ENCODE results near the gene KCNMB3. TPM values are rescaled to one million over a fixed set of nuclear protein-coding genes. Genes with fewer than 3 reads are reported as not detected.
"Not testable (repeated sequence)": the region's sequence is repeated elsewhere in the genome, so short reads cannot be mapped to it uniquely, and the experiment has no call there.

Gene KCNMB3
- total and polyA plus RNA-seq, 7 experiments from 2014 or later, result 0.23 to 1.6 (median 0.79) TPM

DNA sequence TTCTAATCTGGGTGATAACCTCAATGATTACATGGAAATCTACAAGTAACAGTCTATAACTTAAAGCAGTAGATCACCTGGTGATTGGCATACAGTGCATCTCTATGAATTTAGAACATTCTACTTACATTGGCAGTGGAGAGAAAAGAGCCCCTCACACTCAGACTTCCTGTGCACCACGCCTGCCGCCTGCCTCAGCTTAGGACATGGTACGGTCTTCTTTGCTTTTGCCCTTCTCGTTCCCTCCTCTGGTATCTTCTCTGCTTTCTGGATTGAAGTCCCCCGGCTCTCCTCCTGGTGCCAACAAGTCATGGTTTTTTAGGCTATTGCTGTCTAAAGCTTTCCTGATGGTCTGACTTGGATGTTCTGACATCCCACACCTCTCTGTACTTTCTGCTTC, 7.9 kb upstream of the KCNMB3 start:
- Histone ChIP-seq H3K9me3 (ENCODE audit: control insufficient read depth in 2 of 3, low read length in 3 of 3) (no peaks in the 10 kb centered on the region), H3K4me1 (ENCODE audit: control insufficient read depth in 2 of 2, insufficient read depth in 2 of 2, low read length in 2 of 2) (peaks cover 0 to 6% of the 10 kb centered on the region in 2 donors), H3K4me3 (ENCODE audit: low read length) (no peak overlapping the region), H3K36me3 (ENCODE audit: control insufficient read depth in 2 of 3, insufficient read depth in 3 of 3, low read length in 3 of 3) (no peaks in the 10 kb centered on the region), H3K27me3 (ENCODE audit: control insufficient read depth in 2 of 2, insufficient read depth in 2 of 2, low read length in 2 of 2) (no peaks in the 10 kb centered on the region), H3K27ac (ENCODE audit: low read depth, low read length) (no peak overlapping the region)
- intact Hi-C loops (cut with micrococcal nuclease), result no loop called here
- ChIA-PET CTCF (no interaction called here), POLR2A (no interaction called here)
- Mint-ChIP-seq H3K36me3 (peaks cover 0 to 4% (median 0%) of the 10 kb centered on the region in 5 donors), H3K27ac (peak overlapping the region in 1 of 9 donors; percentile 19), H3K27me3 (peaks cover 0 to 12% (median 0%) of the 10 kb centered on the region in 5 donors), H3K4me1 (peaks cover 4 to 29% (median 21%) of the 10 kb centered on the region in 7 donors), H3K4me3 (peak overlapping the region in 1 of 10 donors; percentile 0), H3K9me3 (peaks cover 0 to 44% (median 13%) of the 10 kb centered on the region in 11 donors)
- no peak for DNase-seq
- ATAC-seq, result no peak

DNA sequence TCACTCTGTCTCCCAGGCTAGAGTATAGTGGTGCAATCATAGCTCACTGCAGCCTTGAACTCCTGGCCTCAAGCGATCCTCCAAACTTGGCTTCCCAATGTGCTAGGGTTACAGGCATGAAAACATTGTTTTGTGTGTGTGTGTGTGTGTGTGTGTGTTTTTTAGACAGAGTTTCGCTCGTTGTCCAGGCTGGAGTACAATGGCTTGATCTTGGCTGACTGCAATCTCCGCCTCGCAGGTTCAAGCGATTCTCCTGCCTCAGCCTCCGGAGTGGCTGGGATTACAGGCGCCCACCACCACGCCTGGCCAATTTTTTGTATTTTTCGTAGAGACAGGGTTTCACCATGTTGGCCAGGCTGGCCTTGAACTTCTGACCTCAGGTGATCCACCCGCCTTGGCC, 6.8 kb upstream of the KCNMB3 start:
- H3K27ac ChIP-seq (ENCODE audit: low read depth, low read length); H3K9me3 ChIP-seq (ENCODE audit: control insufficient read depth in 2 of 3, low read length in 3 of 3); DNase-seq; H3K27me3 ChIP-seq (ENCODE audit: control insufficient read depth in 2 of 2, insufficient read depth in 2 of 2, low read length in 2 of 2); intact Hi-C loops (cut with micrococcal nuclease); H3K36me3 Mint-ChIP-seq; H3K36me3 ChIP-seq (ENCODE audit: control insufficient read depth in 2 of 3, insufficient read depth in 3 of 3, low read length in 3 of 3); H3K4me1 ChIP-seq (ENCODE audit: control insufficient read depth in 2 of 2, insufficient read depth in 2 of 2, low read length in 2 of 2); H3K27ac Mint-ChIP-seq; ATAC-seq; H3K4me3 Mint-ChIP-seq; CTCF ChIA-PET; H3K4me3 ChIP-seq (ENCODE audit: low read length): not testable (repeated sequence)
- Mint-ChIP-seq H3K4me1 (peaks cover 4 to 29% (median 21%) of the 10 kb centered on the region in 7 donors), H3K27me3 (peaks cover 0 to 12% (median 0%) of the 10 kb centered on the region in 5 donors), H3K9me3 (peaks cover 0 to 44% (median 13%) of the 10 kb centered on the region in 11 donors)
- POLR2A ChIA-PET, result interaction anchor here (1.0 kb wide), 1 partner anchor 102 kb away, joined by 3 read pairs; no protein-coding TSS in a partner anchor

DNA sequence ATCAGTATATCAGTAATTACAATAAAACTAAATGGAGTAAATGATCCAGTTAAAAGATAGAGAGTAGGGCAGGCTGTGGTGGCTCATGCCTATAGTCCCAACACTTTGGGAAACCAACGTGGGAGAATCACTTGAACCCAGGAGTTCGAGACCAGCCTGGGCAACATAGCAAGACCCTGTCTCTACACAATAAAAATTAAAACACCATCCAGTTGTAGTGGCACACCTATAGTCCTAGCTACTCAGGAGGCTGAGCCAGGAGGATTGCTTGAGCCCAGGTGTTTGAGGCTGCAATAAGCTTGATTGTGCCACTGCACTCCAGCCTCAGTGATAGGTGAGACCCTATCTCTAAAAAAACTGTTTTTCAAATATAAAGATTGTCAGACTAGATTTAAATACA, 5.9 kb upstream of the KCNMB3 start:
- no peak overlapping the region for H3K27ac ChIP-seq (ENCODE audit: low read depth, low read length)
- Mint-ChIP-seq H3K27me3 (peaks cover 0 to 12% (median 0%) of the 10 kb centered on the region in 5 donors), H3K9me3 (peaks cover 0 to 44% (median 13%) of the 10 kb centered on the region in 11 donors), H3K27ac (no peak overlapping the region), H3K36me3 (peaks cover 0 to 4% (median 0%) of the 10 kb centered on the region in 5 donors), H3K4me1 (peaks cover 4 to 22% (median 18%) of the 10 kb centered on the region in 7 donors), H3K4me3 (no peak overlapping the region)
- no peaks in the 10 kb centered on the region for H3K36me3 ChIP-seq (ENCODE audit: control insufficient read depth in 2 of 3, insufficient read depth in 3 of 3, low read length in 3 of 3)
- H3K27me3 ChIP-seq (ENCODE audit: control insufficient read depth in 2 of 2, insufficient read depth in 2 of 2, low read length in 2 of 2), result no peaks in the 10 kb centered on the region
- ATAC-seq (no peak), DNase-seq (no peak)
- CTCF ChIA-PET, result no interaction called here
- peaks cover 0 to 4% of the 10 kb centered on the region in 2 donors for H3K4me1 ChIP-seq (ENCODE audit: control insufficient read depth in 2 of 2, insufficient read depth in 2 of 2, low read length in 2 of 2)
- no peak overlapping the region for H3K4me3 ChIP-seq (ENCODE audit: low read length)
- intact Hi-C loops (cut with micrococcal nuclease), result no loop called here
- POLR2A ChIA-PET, result interaction anchor here (0.7 to 1.0 kb wide), 2 partner anchors 101 to 211 kb away, joined by 3 read pairs; no protein-coding TSS in a partner anchor
- no peaks in the 10 kb centered on the region for H3K9me3 ChIP-seq (ENCODE audit: control insufficient read depth in 2 of 3, low read length in 3 of 3)

DNA sequence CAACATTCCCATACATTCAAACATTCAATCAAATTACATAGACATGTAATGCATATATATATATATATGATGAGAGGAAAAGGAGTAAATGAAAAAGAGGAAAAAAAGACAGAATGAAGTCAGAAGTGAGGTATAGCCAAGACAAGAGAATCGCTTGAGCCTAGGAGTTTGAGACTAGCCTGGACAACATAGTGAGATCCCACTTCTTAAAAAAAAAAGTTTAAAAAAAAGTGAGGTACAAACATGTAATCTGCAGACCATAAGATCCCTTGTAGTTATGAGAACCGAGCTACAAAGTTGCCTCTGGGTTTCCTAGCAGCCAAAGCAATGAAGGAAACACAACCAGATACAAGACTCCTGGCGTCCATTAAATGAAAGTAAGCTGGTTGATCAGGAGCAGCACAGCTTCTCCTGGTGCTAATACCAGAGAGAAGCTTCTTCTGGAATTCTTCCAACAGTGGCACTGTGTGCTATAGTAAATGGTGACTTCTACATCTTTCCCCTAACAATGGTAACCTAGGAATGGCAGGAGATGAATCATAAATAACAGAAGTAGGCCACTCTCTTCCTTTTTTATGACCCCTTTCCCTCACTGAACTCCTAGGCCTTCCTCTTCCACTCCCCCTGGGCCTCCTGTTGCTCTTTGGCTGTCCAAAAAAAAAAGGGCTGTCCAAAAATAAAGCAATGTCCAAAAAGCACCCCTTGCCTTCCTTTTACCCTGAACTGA, 3.5 kb downstream of the KCNMB3 start:
- Histone ChIP-seq H3K9me3 (ENCODE audit: control insufficient read depth in 2 of 3, low read length in 3 of 3) (no peaks in the 10 kb centered on the region), H3K27me3 (ENCODE audit: control insufficient read depth in 2 of 2, insufficient read depth in 2 of 2, low read length in 2 of 2) (no peaks in the 10 kb centered on the region), H3K36me3 (ENCODE audit: control insufficient read depth in 2 of 3, insufficient read depth in 3 of 3, low read length in 3 of 3) (no peaks in the 10 kb centered on the region), H3K27ac (ENCODE audit: low read depth, low read length) (no peak overlapping the region), H3K4me3 (ENCODE audit: low read length) (no peak overlapping the region), H3K4me1 (ENCODE audit: control insufficient read depth in 2 of 2, insufficient read depth in 2 of 2, low read length in 2 of 2) (no peaks in the 10 kb centered on the region)
- peaks cover 0 to 4% (median 0%) of the 10 kb centered on the region in 11 donors for H3K9me3 Mint-ChIP-seq
- ChIA-PET CTCF (no interaction called here), POLR2A (interaction anchor here (1.6 kb wide), 1 partner anchor 8 kb away, joined by 4 read pairs; no protein-coding TSS in a partner anchor)
- intact Hi-C loops (cut with micrococcal nuclease), result no loop called here
- H3K27ac Mint-ChIP-seq, result no peak overlapping the region
- peaks cover 0 to 2% (median 0%) of the 10 kb centered on the region in 7 donors for H3K4me1 Mint-ChIP-seq
- H3K36me3 Mint-ChIP-seq, result peaks cover 0 to 20% (median 11%) of the 10 kb centered on the region in 5 donors
- ATAC-seq (no peak), DNase-seq (no peak)
- H3K27me3 Mint-ChIP-seq, result no peaks in the 10 kb centered on the region
- H3K4me3 Mint-ChIP-seq, result no peak overlapping the region

DNA sequence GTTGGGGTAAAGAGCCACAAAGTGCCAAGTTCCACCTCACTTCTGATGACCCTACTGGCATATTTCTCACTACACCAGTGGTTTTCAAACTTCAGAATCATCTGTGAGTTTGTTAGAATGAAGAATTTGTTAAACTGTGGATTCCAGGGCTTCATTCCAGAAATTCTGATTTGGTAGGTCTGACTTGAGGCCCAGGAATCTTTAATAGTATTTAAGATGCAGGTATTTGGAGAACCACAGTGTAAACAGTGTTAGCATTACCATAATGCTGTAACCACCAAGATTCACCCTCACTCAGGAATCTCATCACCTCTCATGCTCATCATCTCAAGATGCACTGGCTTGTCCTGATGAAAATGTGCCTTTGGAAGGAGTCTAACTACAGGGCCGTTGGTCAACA, 6.0 kb downstream of the KCNMB3 start:
- no peak overlapping the region for H3K4me3 Mint-ChIP-seq
- no peaks in the 10 kb centered on the region for H3K27me3 Mint-ChIP-seq
- POLR2A ChIA-PET, result interaction anchor here (0.6 kb wide), 1 partner anchor 181 kb away, joined by 4 read pairs; no protein-coding TSS in a partner anchor
- Histone ChIP-seq H3K27me3 (ENCODE audit: control insufficient read depth in 2 of 2, insufficient read depth in 2 of 2, low read length in 2 of 2) (no peaks in the 10 kb centered on the region), H3K36me3 (ENCODE audit: control insufficient read depth in 2 of 3, insufficient read depth in 3 of 3, low read length in 3 of 3) (no peaks in the 10 kb centered on the region), H3K4me3 (ENCODE audit: low read length) (no peak overlapping the region), H3K4me1 (ENCODE audit: control insufficient read depth in 2 of 2, insufficient read depth in 2 of 2, low read length in 2 of 2) (no peaks in the 10 kb centered on the region), H3K9me3 (ENCODE audit: control insufficient read depth in 2 of 3, low read length in 3 of 3) (no peaks in the 10 kb centered on the region), H3K27ac (ENCODE audit: low read depth, low read length) (no peak overlapping the region)
- DNase-seq (no peak), ATAC-seq (no peak)
- peaks cover 0 to 2% (median 0%) of the 10 kb centered on the region in 11 donors for H3K9me3 Mint-ChIP-seq
- CTCF ChIA-PET, result no interaction called here
- peaks cover 0 to 8% (median 4%) of the 10 kb centered on the region in 5 donors for H3K36me3 Mint-ChIP-seq
- peaks cover 0 to 2% (median 0%) of the 10 kb centered on the region in 7 donors for H3K4me1 Mint-ChIP-seq
- intact Hi-C loops (cut with micrococcal nuclease), result no loop called here
- H3K27ac Mint-ChIP-seq, result no peak overlapping the region

DNA sequence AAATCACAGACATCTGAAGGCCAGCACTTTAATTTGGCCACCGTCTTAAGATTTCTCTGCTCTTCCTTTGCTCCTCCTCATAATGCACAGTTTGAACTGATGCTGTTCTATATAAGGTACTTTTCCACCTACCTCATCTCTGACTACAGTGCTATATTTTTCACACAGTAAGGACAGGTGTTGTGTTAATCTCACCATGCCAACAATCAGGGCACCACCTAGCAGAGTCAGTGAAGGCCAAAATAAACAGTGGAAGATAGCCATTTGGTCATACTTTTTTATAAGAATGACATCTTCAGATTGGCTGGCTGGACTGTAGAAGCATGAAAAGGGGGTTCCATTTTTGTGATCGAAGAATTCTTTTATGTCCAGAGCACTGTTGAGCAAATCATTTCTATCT, 8.1 kb downstream of the KCNMB3 start:
- H3K27me3 Mint-ChIP-seq; H3K36me3 Mint-ChIP-seq; H3K27me3 ChIP-seq (ENCODE audit: control insufficient read depth in 2 of 2, insufficient read depth in 2 of 2, low read length in 2 of 2); DNase-seq; H3K4me3 Mint-ChIP-seq; H3K27ac Mint-ChIP-seq; POLR2A ChIA-PET; CTCF ChIA-PET; intact Hi-C loops (cut with micrococcal nuclease); H3K4me1 Mint-ChIP-seq; ATAC-seq; H3K36me3 ChIP-seq (ENCODE audit: control insufficient read depth in 2 of 3, insufficient read depth in 3 of 3, low read length in 3 of 3); H3K9me3 ChIP-seq (ENCODE audit: control insufficient read depth in 2 of 3, low read length in 3 of 3); H3K9me3 Mint-ChIP-seq; H3K27ac ChIP-seq (ENCODE audit: low read depth, low read length); H3K4me3 ChIP-seq (ENCODE audit: low read length); H3K4me1 ChIP-seq (ENCODE audit: control insufficient read depth in 2 of 2, insufficient read depth in 2 of 2, low read length in 2 of 2): not testable (repeated sequence)

DNA sequence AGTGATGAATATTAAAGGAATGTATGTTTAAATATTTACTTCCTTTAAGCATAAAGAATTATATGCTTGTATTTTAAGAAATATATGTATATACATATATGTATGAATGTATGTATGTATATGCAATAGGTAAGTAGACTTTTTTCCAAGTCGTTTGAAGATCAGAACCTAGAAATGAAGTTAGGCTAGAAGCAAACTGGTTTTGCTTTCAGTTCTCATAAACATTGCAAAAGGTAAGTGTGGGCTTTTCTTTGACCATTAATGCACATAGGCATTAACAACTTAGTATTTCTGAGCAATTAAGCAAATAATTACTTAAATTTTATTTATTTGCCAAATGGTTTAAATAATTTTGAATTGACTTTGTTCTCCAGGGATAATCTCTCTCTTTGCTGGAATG, 10.6 kb downstream of the KCNMB3 start:
- H3K27me3 Mint-ChIP-seq; CTCF ChIA-PET; intact Hi-C loops (cut with micrococcal nuclease); ATAC-seq; H3K27me3 ChIP-seq (ENCODE audit: control insufficient read depth in 2 of 2, insufficient read depth in 2 of 2, low read length in 2 of 2); H3K36me3 ChIP-seq (ENCODE audit: control insufficient read depth in 2 of 3, insufficient read depth in 3 of 3, low read length in 3 of 3); H3K27ac Mint-ChIP-seq; H3K27ac ChIP-seq (ENCODE audit: low read depth, low read length); DNase-seq; H3K9me3 ChIP-seq (ENCODE audit: control insufficient read depth in 2 of 3, low read length in 3 of 3); H3K9me3 Mint-ChIP-seq; H3K4me1 ChIP-seq (ENCODE audit: control insufficient read depth in 2 of 2, insufficient read depth in 2 of 2, low read length in 2 of 2); POLR2A ChIA-PET; H3K36me3 Mint-ChIP-seq; H3K4me3 ChIP-seq (ENCODE audit: low read length); H3K4me3 Mint-ChIP-seq: not testable (repeated sequence)
- H3K4me1 Mint-ChIP-seq, result peaks cover 2 to 12% (median 5%) of the 10 kb centered on the region in 7 donors
